ENCODE data around the gene IREB2.

Gene IREB2

DNA sequence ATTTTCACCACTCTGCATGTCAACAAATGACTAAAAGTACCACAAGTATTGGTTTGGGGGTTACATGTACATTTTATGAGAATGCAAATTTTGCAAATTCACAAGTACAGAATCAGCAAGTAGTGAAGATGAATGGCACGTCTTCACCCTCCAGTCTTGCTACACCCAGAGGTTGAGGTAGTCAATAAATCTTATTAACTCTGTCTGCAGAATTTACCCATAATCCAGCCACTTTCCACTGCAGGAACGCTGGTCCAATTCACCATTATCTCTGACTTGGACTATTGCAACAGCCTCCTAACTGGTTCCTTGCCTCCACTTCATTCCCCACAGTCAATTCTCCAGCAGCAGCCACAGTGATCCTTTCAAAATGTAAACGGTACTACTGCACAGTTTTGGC lies 112.8 kb downstream of the IREB2 start:
- DNase-seq (ENCODE audit: low read depth), result no peak

Data from activated T-helper 9 cell treated with anti-CD3 and anti-CD28 coated beads, Interleukin-2, amount 50 U/mL, for 16 hours (primary cell).